Stimulated activated CD4-positive, alpha-beta T cell treated with anti-CD3 and anti-CD28 coated beads, Interleukin-1b, Interleukin-23, amount 100 ng/mL, for 48 hours (primary cell): ENCODE measurements around the gene DGKH.

Source experiments
- DNase-seq: peaks from one replicate; pipeline ENCODE4 v3.0.0-alpha.2; 2020

DGKH gene, protein sequence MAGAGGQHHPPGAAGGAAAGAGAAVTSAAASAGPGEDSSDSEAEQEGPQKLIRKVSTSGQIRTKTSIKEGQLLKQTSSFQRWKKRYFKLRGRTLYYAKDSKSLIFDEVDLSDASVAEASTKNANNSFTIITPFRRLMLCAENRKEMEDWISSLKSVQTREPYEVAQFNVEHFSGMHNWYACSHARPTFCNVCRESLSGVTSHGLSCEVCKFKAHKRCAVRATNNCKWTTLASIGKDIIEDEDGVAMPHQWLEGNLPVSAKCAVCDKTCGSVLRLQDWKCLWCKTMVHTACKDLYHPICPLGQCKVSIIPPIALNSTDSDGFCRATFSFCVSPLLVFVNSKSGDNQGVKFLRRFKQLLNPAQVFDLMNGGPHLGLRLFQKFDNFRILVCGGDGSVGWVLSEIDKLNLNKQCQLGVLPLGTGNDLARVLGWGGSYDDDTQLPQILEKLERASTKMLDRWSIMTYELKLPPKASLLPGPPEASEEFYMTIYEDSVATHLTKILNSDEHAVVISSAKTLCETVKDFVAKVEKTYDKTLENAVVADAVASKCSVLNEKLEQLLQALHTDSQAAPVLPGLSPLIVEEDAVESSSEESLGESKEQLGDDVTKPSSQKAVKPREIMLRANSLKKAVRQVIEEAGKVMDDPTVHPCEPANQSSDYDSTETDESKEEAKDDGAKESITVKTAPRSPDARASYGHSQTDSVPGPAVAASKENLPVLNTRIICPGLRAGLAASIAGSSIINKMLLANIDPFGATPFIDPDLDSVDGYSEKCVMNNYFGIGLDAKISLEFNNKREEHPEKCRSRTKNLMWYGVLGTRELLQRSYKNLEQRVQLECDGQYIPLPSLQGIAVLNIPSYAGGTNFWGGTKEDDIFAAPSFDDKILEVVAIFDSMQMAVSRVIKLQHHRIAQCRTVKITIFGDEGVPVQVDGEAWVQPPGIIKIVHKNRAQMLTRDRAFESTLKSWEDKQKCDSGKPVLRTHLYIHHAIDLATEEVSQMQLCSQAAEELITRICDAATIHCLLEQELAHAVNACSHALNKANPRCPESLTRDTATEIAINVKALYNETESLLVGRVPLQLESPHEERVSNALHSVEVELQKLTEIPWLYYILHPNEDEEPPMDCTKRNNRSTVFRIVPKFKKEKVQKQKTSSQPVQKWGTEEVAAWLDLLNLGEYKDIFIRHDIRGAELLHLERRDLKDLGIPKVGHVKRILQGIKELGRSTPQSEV

DNA sequence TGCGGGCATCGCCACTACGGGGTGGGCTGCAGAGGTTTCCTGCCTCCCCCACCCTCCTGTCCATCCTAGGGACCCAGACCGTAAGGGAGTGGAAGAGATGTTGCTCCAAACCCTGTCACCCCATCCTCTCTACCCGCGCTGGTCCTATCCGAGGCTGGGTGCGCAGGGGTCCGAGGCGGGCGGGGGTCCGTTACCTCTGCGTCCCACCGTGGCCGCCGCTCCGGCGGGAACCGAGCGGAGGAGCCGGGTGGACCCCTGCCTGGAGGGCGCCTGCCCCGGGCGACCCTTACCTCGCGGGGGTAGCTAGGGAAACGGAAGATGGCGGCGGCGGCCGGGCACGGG lies at the start of gene DGKH:
Gene DGKH (plus strand): TSS at position 307 of the 342 bp plus-strand sequence. CDS start 126 bp downstream, outside the sequence.
- peak; percentile 6 for DNase-seq

GRCh38 chr13:42000846-42001245 lies 47.6 kb upstream of the DGKH start:
- no peak for DNase-seq

GRCh38 chr13:42001580-42001979 lies 46.9 kb upstream of the DGKH start:
- DNase-seq = no peak

- DNase-seq = no peak
Measured at GRCh38 chr13:42002066-42002465, 46.4 kb upstream of the DGKH start.

- DNase-seq = no peak
Measured at GRCh38 chr13:42007844-42008243, 40.6 kb upstream of the DGKH start.

DNA sequence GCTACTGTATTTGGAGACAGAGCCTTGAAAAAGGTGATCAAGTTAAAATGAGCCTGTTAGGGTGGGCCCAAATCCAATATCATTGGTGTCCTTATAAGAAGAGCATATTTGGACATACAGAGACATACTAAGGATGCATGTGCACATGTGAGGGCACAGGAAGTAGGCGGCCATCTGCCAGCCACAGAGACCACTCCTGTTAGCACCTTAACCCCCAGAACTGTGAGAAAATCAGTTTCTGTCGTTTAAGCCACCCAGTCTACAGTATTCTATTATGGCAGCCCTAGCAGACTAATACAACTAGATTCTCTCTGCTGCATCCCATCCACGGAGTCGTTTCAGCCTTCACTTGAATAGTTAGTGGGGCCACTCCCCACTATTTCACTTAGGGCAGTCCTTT lies 39.4 kb upstream of the DGKH start:
- DNase-seq = no peak

- no peak for DNase-seq
Measured at GRCh38 chr13:42011601-42012350, 36.7 kb upstream of the DGKH start.

DNA sequence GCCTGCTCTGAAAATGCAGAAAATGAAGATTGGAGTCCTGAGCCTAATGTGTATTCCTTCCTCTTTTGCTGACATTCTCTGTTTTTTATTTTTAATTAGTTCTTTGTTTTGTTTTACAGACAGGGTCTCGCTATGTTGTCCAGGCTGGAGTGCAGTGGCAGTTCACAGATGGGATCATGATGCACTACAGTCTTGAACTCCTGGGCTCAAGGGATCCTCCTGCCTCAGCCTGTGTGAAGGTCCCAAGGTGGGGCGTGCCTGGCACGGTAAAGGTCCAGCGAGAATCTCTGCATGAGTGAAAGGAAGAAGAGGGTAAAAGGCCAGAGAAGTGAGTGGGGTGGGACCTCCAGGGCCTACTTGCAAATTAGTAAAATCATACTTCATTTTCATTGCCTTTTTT lies 34.3 kb upstream of the DGKH start:
- DNase-seq = no peak

- DNase-seq = no peak
Measured at GRCh38 chr13:42017264-42017663, 31.2 kb upstream of the DGKH start.

DNA sequence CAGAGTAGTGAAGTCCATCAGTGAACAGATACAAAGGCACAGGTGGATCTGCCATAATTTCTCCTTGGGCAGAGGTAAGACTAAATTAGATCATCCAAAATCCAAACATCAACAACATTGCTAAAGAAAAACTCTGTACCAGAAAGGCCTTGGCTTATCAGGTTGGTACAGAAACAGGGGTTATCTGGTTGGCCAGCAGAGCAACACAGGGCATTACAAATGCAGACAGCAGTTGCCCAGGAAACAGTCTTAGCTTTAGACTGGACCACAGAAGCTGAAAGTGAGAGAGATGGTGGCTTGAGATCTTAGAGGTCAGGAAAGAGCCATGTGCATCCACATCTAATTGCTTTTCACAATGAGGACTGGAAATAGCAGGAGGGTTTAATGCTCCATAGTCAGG lies 26.6 kb upstream of the DGKH start:
- no peak for DNase-seq

- no peak for DNase-seq
Measured at GRCh38 chr13:42022336-42022735, 26.1 kb upstream of the DGKH start.

DNA sequence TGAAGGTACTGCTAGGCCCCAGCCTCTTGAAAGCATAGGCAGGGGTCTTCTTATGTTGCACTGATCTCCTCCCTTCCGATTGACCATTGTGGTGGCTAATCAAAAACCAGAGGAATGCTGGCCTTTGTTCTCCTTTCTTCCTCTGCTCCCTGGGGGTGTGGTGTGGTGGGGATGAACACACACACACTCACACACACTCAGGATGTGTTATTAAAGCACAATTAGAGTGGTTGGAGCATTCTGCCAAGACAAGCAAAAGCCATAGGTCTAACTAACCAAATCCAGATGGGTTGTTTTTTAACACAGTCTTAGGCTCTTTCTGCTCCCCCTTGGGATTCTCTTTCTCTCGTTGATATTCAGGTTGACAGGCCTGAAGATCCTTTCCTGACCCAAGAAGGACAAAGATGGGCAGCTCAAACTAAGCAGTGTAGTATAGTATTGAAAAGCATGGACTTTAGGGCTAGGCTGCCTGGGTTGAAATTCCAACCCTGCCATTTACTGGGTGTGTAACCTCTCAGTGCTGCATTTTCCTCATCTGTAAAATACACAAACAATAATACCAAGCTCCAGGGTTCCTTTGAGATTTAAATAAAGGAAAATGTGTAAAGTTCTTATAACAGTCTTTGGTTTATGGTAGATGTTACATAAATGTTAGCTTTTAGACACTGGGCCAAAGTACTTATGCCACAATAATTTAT lies 25.5 kb upstream of the DGKH start:
- no peak for DNase-seq

DNA sequence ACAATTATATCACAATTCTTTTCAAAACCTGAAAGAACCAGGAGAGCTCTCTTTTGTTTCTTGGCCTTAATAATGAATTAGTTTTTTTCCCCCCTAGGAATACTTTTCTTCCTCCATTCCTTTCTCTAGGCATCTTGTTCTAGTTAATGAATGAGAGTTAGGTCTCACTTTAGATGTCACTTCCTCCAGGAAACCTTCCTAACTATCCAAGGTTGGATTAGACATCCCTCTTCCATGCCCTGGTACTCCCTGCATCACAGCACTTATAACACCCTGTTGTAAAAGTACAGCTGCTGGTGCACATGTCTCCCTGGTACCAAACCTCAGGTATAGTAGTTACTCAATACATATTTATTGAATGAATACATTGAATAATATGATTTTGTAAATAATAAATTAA lies 21.2 kb upstream of the DGKH start:
- no peak for DNase-seq

GRCh38 chr13:42028113-42028799 lies 20.2 kb upstream of the DGKH start:
- DNase-seq = no peak

DNA sequence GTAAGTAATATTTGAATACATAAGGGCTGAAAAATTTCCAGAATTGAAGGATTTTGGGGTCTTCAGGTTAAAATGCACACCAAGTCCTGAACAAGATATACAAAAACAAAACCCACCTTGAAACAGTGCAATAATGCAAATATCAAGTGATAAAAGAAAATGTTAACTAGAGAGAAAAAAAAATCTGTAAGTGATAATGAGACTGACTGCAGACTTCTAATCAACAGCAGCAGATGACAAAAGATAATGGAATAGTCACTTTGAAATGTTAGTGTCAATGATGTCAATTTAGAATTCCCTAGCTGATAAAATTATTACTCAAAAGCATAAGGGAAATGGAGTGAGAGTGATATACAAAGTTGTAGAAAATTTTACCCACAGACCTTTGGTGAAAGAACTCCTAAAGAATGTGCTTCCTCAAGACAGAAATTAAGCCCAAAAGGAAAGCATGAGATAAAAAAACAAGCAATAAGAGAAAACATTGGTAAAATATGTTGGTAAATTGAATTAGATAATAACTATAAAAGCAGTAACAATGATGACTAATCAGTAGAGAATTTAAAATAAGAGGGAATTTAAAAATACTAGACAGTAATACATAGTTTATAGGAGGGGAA lies 12.4 kb upstream of the DGKH start:
- no peak for DNase-seq

DNA sequence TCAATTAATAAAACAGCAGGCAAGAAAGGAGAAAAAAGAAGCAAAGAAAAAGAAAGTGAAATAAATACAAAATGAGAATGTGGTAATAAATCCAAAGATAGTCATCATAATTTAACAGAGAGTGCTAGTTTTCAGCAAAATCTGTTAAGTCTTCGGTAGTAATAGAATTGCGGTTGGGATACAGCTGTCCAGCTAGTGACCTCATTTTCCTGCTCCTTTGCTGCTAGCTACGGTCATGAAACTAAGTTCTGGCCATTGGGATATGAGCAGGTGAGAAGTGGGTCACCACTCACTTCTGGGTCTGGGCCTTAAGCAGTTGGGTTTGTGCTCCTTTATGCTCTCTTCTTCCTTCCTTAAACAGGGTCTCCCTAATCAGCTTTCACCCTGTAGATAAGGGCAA lies 11.7 kb upstream of the DGKH start:
- DNase-seq = no peak

DNA sequence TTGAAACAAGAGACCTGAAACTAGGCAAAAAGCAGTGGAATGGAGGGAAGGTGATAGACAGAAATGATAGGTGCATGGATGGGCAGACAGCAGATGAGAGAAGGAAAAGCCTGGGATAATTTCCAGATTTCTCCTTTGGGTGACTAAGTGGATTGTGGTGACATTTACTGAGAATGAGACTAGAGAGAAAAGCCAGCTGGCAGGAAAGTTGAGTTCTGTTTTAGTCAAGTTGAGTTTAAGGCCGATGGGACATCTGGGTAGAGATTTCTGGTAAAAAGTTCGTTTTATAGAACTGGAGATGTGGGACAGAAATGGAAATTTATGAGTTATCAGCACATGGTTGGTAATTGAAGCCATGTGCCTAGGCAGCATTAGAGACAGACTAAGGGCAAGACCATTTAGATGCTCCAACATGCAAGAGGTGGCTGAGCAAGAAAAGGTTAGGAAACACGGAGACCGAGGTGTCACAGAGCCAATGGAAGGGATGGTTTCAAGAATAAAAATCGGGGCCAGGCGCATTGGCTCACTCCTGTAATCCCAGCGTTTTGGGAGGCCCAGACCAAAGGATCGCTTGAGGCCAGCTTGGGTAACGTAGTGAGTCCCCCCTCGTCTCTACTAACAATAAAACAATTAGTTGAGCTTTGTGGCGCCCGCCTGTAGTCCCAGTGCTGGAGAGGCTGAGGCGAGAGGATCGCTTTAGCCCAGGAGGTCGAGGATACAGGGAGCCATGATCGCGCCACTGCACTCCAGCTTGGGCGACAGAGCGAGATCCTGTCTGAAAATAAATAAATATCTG lies 9.6 kb upstream of the DGKH start:
- no peak for DNase-seq

DNA sequence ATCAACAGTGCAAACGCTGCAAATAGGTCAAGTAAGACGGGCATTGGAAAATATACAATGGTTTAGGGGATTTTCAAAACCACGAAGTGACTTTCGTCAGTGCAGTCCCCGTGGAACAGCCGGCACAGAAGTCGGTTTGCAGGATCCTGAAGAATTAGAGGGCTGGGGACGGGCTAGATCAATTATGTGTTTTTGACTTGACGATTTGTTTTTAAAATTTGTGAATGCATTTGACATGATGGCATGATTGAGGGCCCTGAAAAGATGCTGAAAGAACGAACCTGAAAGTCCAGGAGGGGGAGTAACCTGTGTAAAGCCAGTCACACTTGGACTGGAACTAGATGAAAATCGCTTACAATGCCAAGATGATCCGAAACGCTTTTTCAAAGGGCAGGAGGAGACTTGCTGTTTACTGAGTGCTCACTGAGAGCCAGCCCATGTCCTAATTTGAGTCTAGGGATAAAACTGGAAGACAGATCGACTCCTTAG lies 8.9 kb upstream of the DGKH start:
- DNase-seq = no peak

DNA sequence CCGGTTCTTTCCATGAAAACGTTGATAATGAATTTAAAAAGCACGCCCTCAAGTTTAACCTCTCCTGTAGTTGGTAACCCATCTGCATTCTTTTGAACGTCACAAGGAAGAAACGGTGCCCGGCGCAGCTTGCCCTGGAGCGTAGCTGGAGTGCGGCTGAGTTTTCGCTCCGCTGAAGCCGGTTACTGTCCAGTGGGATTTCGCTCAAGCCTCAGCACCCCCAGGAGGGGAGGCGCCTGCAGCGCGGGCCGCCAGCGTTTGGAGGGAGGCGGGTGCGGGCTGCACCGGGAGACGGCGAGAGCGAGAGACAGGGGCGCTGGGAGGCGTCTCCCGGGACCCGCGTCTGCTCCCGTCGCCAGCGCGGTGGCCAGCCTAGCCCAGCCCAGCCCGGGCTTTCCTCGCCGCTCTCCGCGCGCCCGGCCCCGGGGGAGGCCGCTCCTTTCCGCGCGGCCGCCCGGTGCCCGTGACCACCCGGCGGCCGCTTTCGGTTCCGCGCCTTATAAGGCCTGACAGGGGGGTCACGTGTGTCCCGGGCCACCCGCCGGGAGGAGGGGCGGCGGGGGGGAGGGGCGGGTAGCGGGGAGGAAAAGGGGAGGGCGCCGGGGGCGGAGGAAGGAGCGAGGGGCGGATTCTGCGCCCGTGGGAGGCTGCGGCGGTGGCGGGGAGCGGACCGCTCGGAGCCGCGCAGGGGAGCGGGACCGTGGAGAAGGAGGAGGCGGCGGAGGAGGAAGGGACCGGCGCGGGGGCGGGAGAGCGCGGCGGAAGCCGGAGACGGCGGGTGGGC lies 8.3 kb upstream of the DGKH start:
- peak; percentile 79 for DNase-seq
